Upper lobe of left lung (tissue), 4 donors: ENCODE results near the gene OR51B6.

ENCODE experiments used
- EP300 ChIP-seq, 4 donors: sonication (generic); formaldehyde crosslinking; IDR thresholded peaks; one replicate each; pipeline ENCODE4 v1.5.1; 2017; ENCODE audit warnings: antibody characterized with exemption in 4 of 4, control low read depth in 2 of 4
- POLR2A ChIP-seq, 4 donors: fragments of 450-650 bp; IDR thresholded peaks; one replicate each; pipeline ENCODE4 v1.5.1; 2016 to 2017; ENCODE audit warnings: antibody characterized with exemption in 4 of 4, mild to moderate bottlenecking in 2 of 4
- POLR2AphosphoS5 ChIP-seq, 2 donors: sonication (generic); formaldehyde crosslinking; IDR thresholded peaks; one replicate each; pipeline ENCODE4 v1.5.1; 2017; ENCODE audit warnings: antibody characterized with exemption in 2 of 2
- TF ChIP-seq, protein P1 (sequence below), 6 experiments: fragments of 450-650 bp in 4 of 6; fragments of 200-600 bp in 2 of 6; sonication (generic) in 2 of 6; IDR thresholded peaks; one replicate each; pipeline ENCODE4 v1.5.1; 2016 to 2019; ENCODE audit warnings: antibody characterized with exemption in 6 of 6

DNA sequence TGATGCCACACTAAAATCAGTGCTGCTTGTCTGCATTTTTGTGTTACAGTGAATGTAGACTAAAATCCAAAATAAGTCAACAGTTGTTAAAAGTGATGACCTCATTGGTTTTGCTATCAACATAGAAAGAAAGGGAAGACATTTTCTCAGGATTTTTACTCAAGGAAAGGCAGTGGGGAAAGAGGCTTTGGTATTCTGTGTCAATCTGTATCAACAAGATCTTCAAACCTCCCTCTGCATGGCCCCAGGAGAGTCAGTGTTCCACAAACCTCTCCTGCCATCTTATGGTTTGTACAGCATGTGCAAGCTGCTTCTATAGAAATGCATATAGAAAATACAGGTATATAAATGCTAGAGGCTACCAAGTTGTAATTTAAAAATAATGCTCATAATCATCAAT is 18.5 kb downstream of the OR51B6 start:
- TF ChIP-seq, protein P1, sequence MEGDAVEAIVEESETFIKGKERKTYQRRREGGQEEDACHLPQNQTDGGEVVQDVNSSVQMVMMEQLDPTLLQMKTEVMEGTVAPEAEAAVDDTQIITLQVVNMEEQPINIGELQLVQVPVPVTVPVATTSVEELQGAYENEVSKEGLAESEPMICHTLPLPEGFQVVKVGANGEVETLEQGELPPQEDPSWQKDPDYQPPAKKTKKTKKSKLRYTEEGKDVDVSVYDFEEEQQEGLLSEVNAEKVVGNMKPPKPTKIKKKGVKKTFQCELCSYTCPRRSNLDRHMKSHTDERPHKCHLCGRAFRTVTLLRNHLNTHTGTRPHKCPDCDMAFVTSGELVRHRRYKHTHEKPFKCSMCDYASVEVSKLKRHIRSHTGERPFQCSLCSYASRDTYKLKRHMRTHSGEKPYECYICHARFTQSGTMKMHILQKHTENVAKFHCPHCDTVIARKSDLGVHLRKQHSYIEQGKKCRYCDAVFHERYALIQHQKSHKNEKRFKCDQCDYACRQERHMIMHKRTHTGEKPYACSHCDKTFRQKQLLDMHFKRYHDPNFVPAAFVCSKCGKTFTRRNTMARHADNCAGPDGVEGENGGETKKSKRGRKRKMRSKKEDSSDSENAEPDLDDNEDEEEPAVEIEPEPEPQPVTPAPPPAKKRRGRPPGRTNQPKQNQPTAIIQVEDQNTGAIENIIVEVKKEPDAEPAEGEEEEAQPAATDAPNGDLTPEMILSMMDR (IDR thresholded peaks at IDR 0.05), result no peak
- TF ChIP-seq POLR2A (IDR thresholded peaks at IDR 0.05) (no peak), EP300 (IDR thresholded peaks at IDR 0.05) (no peak), POLR2AphosphoS5 (IDR thresholded peaks at IDR 0.05) (no peak)
